GM10248 (cell line): ENCODE results near the gene MAGT1.
A peak's percentile ranks its signal among the peaks of the same experiment; 100 is the strongest.
"Not testable (repeated sequence)": the region's sequence is repeated elsewhere in the genome, so short reads cannot be mapped to it uniquely, and the experiment has no call there.

ENCODE experiments used
- CTCF ChIA-PET: fragments of 300-600 bp; sonication (Branson Sonifier 250); formaldehyde crosslinking; extraction: SDS; loops from one replicate; lab custom pipeline; 2021; ENCODE audit warnings: antibody characterized with exemption; lab: Yijun Ruan, JAX
- POLR2A ChIA-PET: fragments of 350-650 bp; sonication (Branson Sonifier 250); formaldehyde crosslinking; extraction: SDS; loops from one replicate; lab custom pipeline; 2020; ENCODE audit warnings: antibody characterized with exemption; lab: Yijun Ruan, JAX
- DNase-seq: peaks from one replicate; pipeline ENCODE4 v3.0.0; 2012; ENCODE audit errors: extremely low spot score
- CTCF ChIP-seq: IDR thresholded peaks from 2 replicates; pipeline ENCODE4 v1.5.1; 2012; ENCODE audit warnings: mild to moderate bottlenecking, low read depth; ENCODE audit errors: extremely low read depth, missing control alignments, control extremely low read depth

MAGT1 gene

GRCh38 chrX:77894921-77895886 is at the start of gene MAGT1:
MAGT1 (minus strand) TSS chrX:77895435; CDS start chrX:77895410, 25 bp downstream.
- ChIA-PET CTCF (interaction anchor here (1.0 kb wide), 1 partner anchor 15 kb away, joined by 3 read pairs; the partner anchor contains the start of gene ATP7A), POLR2A (interaction anchor here (0.6 to 0.7 kb wide), 2 partner anchors 81 to 123 kb away, joined by 3 read pairs; no protein-coding TSS in a partner anchor)
- DNase-seq, result peak; percentile 82
- no peak for TF ChIP-seq CTCF

GRCh38 chrX:77945031-77945430 is 49.8 kb upstream of the MAGT1 start:
- POLR2A ChIA-PET, result interaction anchor here (0.6 to 0.7 kb wide), 2 partner anchors 89 to 270 kb away, joined by 3 read pairs; no protein-coding TSS in a partner anchor
- DNase-seq, CTCF ChIA-PET: not testable (repeated sequence)

GRCh38 chrX:77938083-77938680 is 42.9 kb upstream of the MAGT1 start:
- ChIA-PET CTCF (no interaction called here), POLR2A (no interaction called here)
- DNase-seq, result no peak
- TF ChIP-seq CTCF, result no peak

GRCh38 chrX:77937291-77937690 is 42.1 kb upstream of the MAGT1 start:
- no peak for TF ChIP-seq CTCF
- ChIA-PET CTCF (no interaction called here), POLR2A (no interaction called here)
- DNase-seq, result no peak

- CTCF ChIA-PET, result interaction anchor here (1.3 kb wide), 1 partner anchor 17 kb away, joined by 3 read pairs; no protein-coding TSS in a partner anchor
- TF ChIP-seq CTCF, result no peak
- no peak for DNase-seq
Measured at GRCh38 chrX:77936299-77936698, 41.1 kb upstream of the MAGT1 start.

GRCh38 chrX:77935886-77936285 is 40.7 kb upstream of the MAGT1 start:
- no peak for TF ChIP-seq CTCF
- ChIA-PET POLR2A (no interaction called here), CTCF (interaction anchor here (1.3 kb wide), 1 partner anchor 17 kb away, joined by 3 read pairs; no protein-coding TSS in a partner anchor)
- DNase-seq, result no peak

More at GRCh38 chrX:77936299-77936698, 41.1 kb upstream of the MAGT1 start:
- POLR2A ChIA-PET, result no interaction called here
